Mammary epithelial cell (primary cell): ENCODE measurements around the gene DNER.

Source experiments
- CTCF ChIP-seq, 2 donors: IDR thresholded peaks in 1 of 2; conservative IDR thresholded peaks in 1 of 2; 2 replicates each; pipeline ENCODE4 v1.5.1; 2011 to 2012; ENCODE audit warnings: inconsistent platforms in 2 of 2, low read length in 2 of 2, mild to moderate bottlenecking in 2 of 2, control low read depth in 1 of 2, low read depth in 1 of 2; ENCODE audit not compliant: insufficient read depth in 1 of 2; ENCODE audit errors: extremely low read depth in 1 of 2
- EZH2 ChIP-seq: IDR thresholded peaks from 2 replicates; pipeline ENCODE4 v1.6.1; 2012; ENCODE audit warnings: low read length, inconsistent platforms, borderline replicate concordance

GRCh38 chr2:229417916-229418315 is 296.4 kb downstream of the DNER start:
- TF ChIP-seq CTCF (conservative IDR thresholded peaks at IDR 0.05 in 1 of 2, IDR thresholded peaks at IDR 0.05 in 1 of 2; ENCODE audit: extremely low read depth in 1 of 2, insufficient read depth in 1 of 2, low read depth in 1 of 2, low read length in 2 of 2) (no peak), EZH2 (no peak)
